Measurements from ENCODE around the gene RPS16. TPM values are rescaled to one million over a fixed set of nuclear protein-coding genes. Genes with fewer than 3 reads are reported as not detected.
A peak's percentile ranks its signal among the peaks of the same experiment; 100 is the strongest.

RPS16 gene
- total RNA-seq, 2 experiments from 2014 or later, result 3,249 to 3,324 TPM

DNA sequence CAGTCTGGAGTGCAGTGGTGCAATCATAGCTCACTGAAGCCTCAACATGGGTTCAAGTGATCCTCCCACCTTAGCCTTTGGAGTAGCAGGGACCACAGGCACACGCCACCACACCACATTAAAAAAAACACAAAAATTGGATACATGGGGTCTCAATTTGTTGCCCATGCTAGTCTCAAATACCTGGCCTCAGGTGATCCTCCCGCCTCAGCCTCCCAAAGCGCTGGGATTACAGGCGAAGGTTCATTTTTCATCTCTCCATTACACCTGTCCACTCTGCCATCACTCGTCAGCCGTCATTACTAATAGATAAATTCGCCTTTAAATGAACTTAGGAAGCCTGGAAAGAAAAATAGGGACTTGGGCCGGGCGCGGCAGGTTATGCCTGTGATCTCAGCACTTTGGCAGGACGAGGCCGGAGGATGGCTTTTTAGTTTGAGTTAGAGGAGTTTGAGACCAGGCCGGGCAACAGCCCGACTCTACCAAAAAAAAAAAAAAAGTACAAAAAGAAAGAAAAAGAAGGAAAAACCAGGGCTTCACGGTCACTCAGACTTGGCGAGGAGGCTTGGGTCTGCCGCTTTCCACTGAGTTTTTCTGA is 8.9 kb upstream of the RPS16 start:
- ChIA-PET POLR2A (interaction anchor here (0.8 to 6.1 kb wide), 15 partner anchors 11 to 94 kb away, joined by 3 to 137 read pairs (median 3); partner anchors contain the start of genes DLL3, EID2B, RPS16 and SELENOV), CTCF (interaction anchor here (1.0 to 1.7 kb wide), 4 partner anchors 9 to 88 kb away, joined by 3 to 7 read pairs (median 4); partner anchors contain the start of genes EID2B and RPS16)
- peak overlapping the region; percentile 100 for H3K4me3 Mint-ChIP-seq
- peaks cover 54% of the 10 kb centered on the region for H3K36me3 Mint-ChIP-seq (ENCODE audit: low read depth)
- H3K9me3 Mint-ChIP-seq, result peaks cover 2% of the 10 kb centered on the region
- ATAC-seq (no peak), DNase-seq (no peak)
- H3K27me3 Mint-ChIP-seq, result no peaks in the 10 kb centered on the region
- peak overlapping the region; percentile 99 for H3K27ac Mint-ChIP-seq
- intact Hi-C loops (cut with micrococcal nuclease), result loop anchor here (1.0 to 5.0 kb wide), 3 partner anchors 8 to 88 kb away; partner anchors contain the start of gene EID2B
- H3K4me1 Mint-ChIP-seq (ENCODE audit: low read depth), result peaks cover 39% of the 10 kb centered on the region
- TF ChIP-seq, protein P1, sequence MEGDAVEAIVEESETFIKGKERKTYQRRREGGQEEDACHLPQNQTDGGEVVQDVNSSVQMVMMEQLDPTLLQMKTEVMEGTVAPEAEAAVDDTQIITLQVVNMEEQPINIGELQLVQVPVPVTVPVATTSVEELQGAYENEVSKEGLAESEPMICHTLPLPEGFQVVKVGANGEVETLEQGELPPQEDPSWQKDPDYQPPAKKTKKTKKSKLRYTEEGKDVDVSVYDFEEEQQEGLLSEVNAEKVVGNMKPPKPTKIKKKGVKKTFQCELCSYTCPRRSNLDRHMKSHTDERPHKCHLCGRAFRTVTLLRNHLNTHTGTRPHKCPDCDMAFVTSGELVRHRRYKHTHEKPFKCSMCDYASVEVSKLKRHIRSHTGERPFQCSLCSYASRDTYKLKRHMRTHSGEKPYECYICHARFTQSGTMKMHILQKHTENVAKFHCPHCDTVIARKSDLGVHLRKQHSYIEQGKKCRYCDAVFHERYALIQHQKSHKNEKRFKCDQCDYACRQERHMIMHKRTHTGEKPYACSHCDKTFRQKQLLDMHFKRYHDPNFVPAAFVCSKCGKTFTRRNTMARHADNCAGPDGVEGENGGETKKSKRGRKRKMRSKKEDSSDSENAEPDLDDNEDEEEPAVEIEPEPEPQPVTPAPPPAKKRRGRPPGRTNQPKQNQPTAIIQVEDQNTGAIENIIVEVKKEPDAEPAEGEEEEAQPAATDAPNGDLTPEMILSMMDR (IDR thresholded peaks at IDR 0.05), result no peak

GRCh38 chr19:39438270-39438934 is 2.7 kb upstream of the RPS16 start:
- Mint-ChIP-seq H3K27ac (no peak overlapping the region), H3K4me3 (no peak overlapping the region), H3K36me3 (ENCODE audit: low read depth) (peaks cover 27% of the 10 kb centered on the region), H3K9me3 (no peaks in the 10 kb centered on the region), H3K27me3 (no peaks in the 10 kb centered on the region), H3K4me1 (ENCODE audit: low read depth) (peaks cover 31% of the 10 kb centered on the region)
- ChIA-PET POLR2A (interaction anchor here (1.6 kb wide), 1 partner anchor 8 kb away, joined by 4 read pairs; no protein-coding TSS in a partner anchor), CTCF (interaction anchor here (0.9 to 4.1 kb wide), 4 partner anchors 26 to 101 kb away, joined by 4 to 16 read pairs (median 6); partner anchors contain the start of genes EID2B and PLEKHG2)
- intact Hi-C loops (cut with micrococcal nuclease), result no loop called here
- ATAC-seq, result no peak
- TF ChIP-seq, protein P1 (IDR thresholded peaks at IDR 0.05), result no peak
- DNase-seq, result no peak

- ChIA-PET CTCF (interaction anchor here (0.6 to 1.6 kb wide), 14 partner anchors 9 to 236 kb away, joined by 3 to 15 read pairs (median 4); partner anchors contain the start of genes EID2B, PLEKHG2 and SUPT5H), POLR2A (interaction anchor here (0.5 to 5.9 kb wide), 41 partner anchors 9 to 317 kb away, joined by 3 to 137 read pairs (median 5); partner anchors contain the start of genes EID2, EID2B, GMFG and MED29)
- Mint-ChIP-seq H3K27ac (peak overlapping the region; percentile 99), H3K4me1 (ENCODE audit: low read depth) (peaks cover 42% of the 10 kb centered on the region), H3K36me3 (ENCODE audit: low read depth) (peaks cover 37% of the 10 kb centered on the region), H3K4me3 (peak overlapping the region; percentile 100), H3K9me3 (no peaks in the 10 kb centered on the region), H3K27me3 (no peaks in the 10 kb centered on the region)
- ATAC-seq (no peak), DNase-seq (no peak)
- TF ChIP-seq, protein P1 (IDR thresholded peaks at IDR 0.05), result no peak
- intact Hi-C loops (cut with micrococcal nuclease), result loop anchor here (1.0 kb wide), 1 partner anchor 9 kb away; the partner anchor contains the start of gene SUPT5H
Observed at GRCh38 chr19:39436350-39436716, 584 bp upstream of the RPS16 start.

- intact Hi-C loops (cut with micrococcal nuclease), result no loop called here
- H3K27me3 Mint-ChIP-seq, result no peaks in the 10 kb centered on the region
Observed at GRCh38 chr19:39434123-39435076, 1.3 kb downstream of the RPS16 start.

More at GRCh38 chr19:39434123-39435076, 1.3 kb downstream of the RPS16 start:
- ATAC-seq (no peak), DNase-seq (no peak)
- Mint-ChIP-seq H3K4me3 (peak overlapping the region; percentile 100), H3K4me1 (ENCODE audit: low read depth) (peaks cover 48% of the 10 kb centered on the region), H3K9me3 (no peaks in the 10 kb centered on the region), H3K36me3 (ENCODE audit: low read depth) (peaks cover 37% of the 10 kb centered on the region), H3K27ac (peak overlapping the region; percentile 99)
- TF ChIP-seq, protein P1 (IDR thresholded peaks at IDR 0.05), result no peak
- POLR2A ChIA-PET, result interaction anchor here (0.7 to 5.9 kb wide), 32 partner anchors 7 to 411 kb away, joined by 3 to 137 read pairs (median 6); partner anchors contain the start of genes DLL3, MED29, PAF1 and PLEKHG2
- CTCF ChIA-PET, result interaction anchor here (0.9 to 1.6 kb wide), 8 partner anchors 9 to 238 kb away, joined by 3 to 7 read pairs (median 5); partner anchors contain the start of genes MED29, PAF1 and PLEKHG2

Measured in activated CD8-positive, alpha-beta T cell treated with anti-CD3 and anti-CD28 coated beads for 36 hours (primary cell).